Measurements from ENCODE around the gene ATP5F1C. TPM values are rescaled to one million over a fixed set of nuclear protein-coding genes. Genes with fewer than 3 reads are reported as not detected.

Gene ATP5F1C
- total RNA-seq, 1 experiment from 2014 or later, result 284 TPM

- no peak overlapping the region for H2AFZ ChIP-seq
- H3K27me3 ChIP-seq (ENCODE audit: insufficient read depth, low read depth), result no peaks in the 10 kb centered on the region
- TF ChIP-seq EZH2 (IDR thresholded peaks at IDR 0.05; ENCODE audit: low read depth), result no peak
- TF ChIP-seq CTCF (conservative IDR thresholded peaks at IDR 0.05), result no peak
- no peaks in the 10 kb centered on the region for H3K36me3 ChIP-seq (ENCODE audit: low read depth)
- ChIA-PET POLR2A (ENCODE audit: unreplicated experiment) (no interaction called here), CTCF (no interaction called here)
- DNase-seq, result no peak
- no TSS peak for BruUV-seq (replicated peaks)
- H3K4me3 ChIP-seq, result no peak overlapping the region
- H4K20me1 ChIP-seq (ENCODE audit: insufficient read depth), result no peaks in the 10 kb centered on the region
- intact Hi-C loops (cut with micrococcal nuclease; ENCODE audit: unreplicated experiment), result no loop called here
- no peaks in the 10 kb centered on the region for H3F3A ChIP-seq (ENCODE audit: insufficient read depth, low read depth)
- H3K9me3 ChIP-seq (ENCODE audit: insufficient read depth, low read depth), result no peaks in the 10 kb centered on the region
- no peak overlapping the region for H3K4me2 ChIP-seq
- H3K79me2 ChIP-seq (ENCODE audit: low read depth), result no peaks in the 10 kb centered on the region
- H3K9me2 ChIP-seq (ENCODE audit: insufficient read depth), result no peaks in the 10 kb centered on the region
- no peaks in the 10 kb centered on the region for H3K4me1 ChIP-seq (replicated peaks; ENCODE audit: insufficient read depth)
- no peak overlapping the region for H3K27ac ChIP-seq
Observed at GRCh38 chr10:7853890-7854289, 65.9 kb downstream of the ATP5F1C start.

GRCh38 chr10:7855205-7855604, 67.2 kb downstream of the ATP5F1C start:
- no peaks in the 10 kb centered on the region for H3K36me3 ChIP-seq (ENCODE audit: low read depth)
- no peak overlapping the region for H3K27ac ChIP-seq
- no peak overlapping the region for H3K4me3 ChIP-seq
- ChIA-PET CTCF (no interaction called here), POLR2A (ENCODE audit: unreplicated experiment) (no interaction called here)
- H3K4me1 ChIP-seq (replicated peaks; ENCODE audit: insufficient read depth), result no peaks in the 10 kb centered on the region
- H3F3A ChIP-seq (ENCODE audit: insufficient read depth, low read depth), result no peaks in the 10 kb centered on the region
- H3K79me2 ChIP-seq (ENCODE audit: low read depth), result no peaks in the 10 kb centered on the region
- BruUV-seq (replicated peaks), result no TSS peak
- no peaks in the 10 kb centered on the region for H3K9me2 ChIP-seq (ENCODE audit: insufficient read depth)
- TF ChIP-seq EZH2 (IDR thresholded peaks at IDR 0.05; ENCODE audit: low read depth), result no peak
- TF ChIP-seq CTCF (conservative IDR thresholded peaks at IDR 0.05), result no peak
- no peaks in the 10 kb centered on the region for H3K9me3 ChIP-seq (ENCODE audit: insufficient read depth, low read depth)
- no peaks in the 10 kb centered on the region for H4K20me1 ChIP-seq (ENCODE audit: insufficient read depth)
- no peak for DNase-seq
- no peak overlapping the region for H3K4me2 ChIP-seq
- H2AFZ ChIP-seq, result no peak overlapping the region
- intact Hi-C loops (cut with micrococcal nuclease; ENCODE audit: unreplicated experiment), result no loop called here
- H3K27me3 ChIP-seq (ENCODE audit: insufficient read depth, low read depth), result no peaks in the 10 kb centered on the region

- Histone ChIP-seq H3K79me2 (ENCODE audit: low read depth) (no peaks in the 10 kb centered on the region), H4K20me1 (ENCODE audit: insufficient read depth) (no peaks in the 10 kb centered on the region), H3K4me1 (replicated peaks; ENCODE audit: insufficient read depth) (no peaks in the 10 kb centered on the region), H3K9me3 (ENCODE audit: insufficient read depth, low read depth) (peaks cover 2% of the 10 kb centered on the region; the same call in 1 of the 2 replicates), H2AFZ (no peak overlapping the region), H3K9me2 (ENCODE audit: insufficient read depth) (no peaks in the 10 kb centered on the region), H3K27me3 (ENCODE audit: insufficient read depth, low read depth) (no peaks in the 10 kb centered on the region), H3F3A (ENCODE audit: insufficient read depth, low read depth) (no peaks in the 10 kb centered on the region), H3K4me3 (no peak overlapping the region), H3K27ac (no peak overlapping the region), H3K36me3 (ENCODE audit: low read depth) (no peaks in the 10 kb centered on the region), H3K4me2 (no peak overlapping the region)
- intact Hi-C loops (cut with micrococcal nuclease; ENCODE audit: unreplicated experiment), result no loop called here
- ChIA-PET POLR2A (ENCODE audit: unreplicated experiment) (no interaction called here), CTCF (interaction anchor here (0.6 kb wide), 1 partner anchor 1164 kb away, joined by 27 read pairs; no protein-coding TSS in a partner anchor)
- no TSS peak for BruUV-seq (replicated peaks)
- TF ChIP-seq EZH2 (IDR thresholded peaks at IDR 0.05; ENCODE audit: low read depth) (no peak), CTCF (conservative IDR thresholded peaks at IDR 0.05) (no peak)
- no peak for DNase-seq
Observed at GRCh38 chr10:7856678-7857077, 68.7 kb downstream of the ATP5F1C start.
